ENCODE results near the gene THY1.
"Not testable (repeated sequence)": the region's sequence is repeated elsewhere in the genome, so short reads cannot be mapped to it uniquely, and the experiment has no call there.

THY1 gene

GRCh38 chr11:119422809-119423508 lies at the start of gene THY1:
TSS of gene THY1 (minus strand) at chr11:119423172. CDS start at chr11:119420905, 2,267 bp downstream.
- FAIRE-seq (no peak), DNase-seq (ENCODE audit: insufficient read length, low spot score) (no peak)
- TF ChIP-seq POLR2A (IDR thresholded peaks at IDR 0.05; ENCODE audit: low read depth, low read length), result peak; percentile 92

GRCh38 chr11:119472186-119472855 lies 49.3 kb upstream of the THY1 start:
- no peak for FAIRE-seq
- no peak for TF ChIP-seq POLR2A (IDR thresholded peaks at IDR 0.05; ENCODE audit: low read depth, low read length)
- DNase-seq (ENCODE audit: insufficient read length, low spot score), result no peak

- FAIRE-seq (no peak), DNase-seq (ENCODE audit: insufficient read length, low spot score) (no peak)
- TF ChIP-seq POLR2A (IDR thresholded peaks at IDR 0.05; ENCODE audit: low read depth, low read length), result no peak
Observed at GRCh38 chr11:119471329-119471728, 48.4 kb upstream of the THY1 start.

GRCh38 chr11:119470317-119471291 lies 47.6 kb upstream of the THY1 start:
- DNase-seq (ENCODE audit: insufficient read length, low spot score) (peak; percentile 39), FAIRE-seq (peak; percentile 90)
- no peak for TF ChIP-seq POLR2A (IDR thresholded peaks at IDR 0.05; ENCODE audit: low read depth, low read length)

- FAIRE-seq (no peak), DNase-seq (ENCODE audit: insufficient read length, low spot score) (no peak)
- no peak for TF ChIP-seq POLR2A (IDR thresholded peaks at IDR 0.05; ENCODE audit: low read depth, low read length)
Observed at GRCh38 chr11:119469506-119469905, 46.5 kb upstream of the THY1 start.

- no peak for FAIRE-seq
- TF ChIP-seq POLR2A (IDR thresholded peaks at IDR 0.05; ENCODE audit: low read depth, low read length), result no peak
- DNase-seq (ENCODE audit: insufficient read length, low spot score), result no peak
Observed at GRCh38 chr11:119468511-119468910, 45.5 kb upstream of the THY1 start.

GRCh38 chr11:119461229-119461963 lies 38.4 kb upstream of the THY1 start:
- FAIRE-seq (no peak), DNase-seq (ENCODE audit: insufficient read length, low spot score) (no peak)
- TF ChIP-seq POLR2A (IDR thresholded peaks at IDR 0.05; ENCODE audit: low read depth, low read length), result no peak

- DNase-seq (ENCODE audit: insufficient read length, low spot score) (no peak), FAIRE-seq (no peak)
- TF ChIP-seq POLR2A (IDR thresholded peaks at IDR 0.05; ENCODE audit: low read depth, low read length), result no peak
Observed at GRCh38 chr11:119460582-119460981, 37.6 kb upstream of the THY1 start.

- FAIRE-seq, result no peak
- TF ChIP-seq POLR2A (IDR thresholded peaks at IDR 0.05; ENCODE audit: low read depth, low read length), result no peak
- DNase-seq (ENCODE audit: insufficient read length, low spot score), result no peak
Observed at GRCh38 chr11:119460097-119460496, 37.1 kb upstream of the THY1 start.

GRCh38 chr11:119459293-119459976 lies 36.5 kb upstream of the THY1 start:
- TF ChIP-seq POLR2A (IDR thresholded peaks at IDR 0.05; ENCODE audit: low read depth, low read length), result no peak
- FAIRE-seq, result no peak
- no peak for DNase-seq (ENCODE audit: insufficient read length, low spot score)

- FAIRE-seq, result not testable (repeated sequence)
Observed at GRCh38 chr11:119455708-119456107, 32.7 kb upstream of the THY1 start.

GRCh38 chr11:119455241-119455640 lies 32.3 kb upstream of the THY1 start:
- not testable (repeated sequence) for DNase-seq (ENCODE audit: insufficient read length, low spot score); FAIRE-seq

More at GRCh38 chr11:119455708-119456107, 32.7 kb upstream of the THY1 start:
- not testable (repeated sequence) for DNase-seq (ENCODE audit: insufficient read length, low spot score)

- TF ChIP-seq POLR2A (IDR thresholded peaks at IDR 0.05; ENCODE audit: low read depth, low read length), result no peak
- no peak for DNase-seq (ENCODE audit: insufficient read length, low spot score)
- FAIRE-seq, result no peak
Observed at GRCh38 chr11:119453881-119454280, 30.9 kb upstream of the THY1 start.

Measured in H54 (cell line).